Neuron (in vitro differentiated cells): ENCODE measurements around the gene DNAJC27.

ENCODE experiments used
- H2AFZ ChIP-seq: one replicate; pipeline ENCODE4 v1.6.1; 2013; ENCODE audit warnings: low read depth, mild to moderate bottlenecking, inconsistent platforms, low read length, moderate library complexity
- H3K27me3 ChIP-seq: one replicate; pipeline ENCODE4 v1.6.1; 2013; ENCODE audit warnings: low read length; ENCODE audit not compliant: insufficient read depth
- H3K36me3 ChIP-seq: one replicate; pipeline ENCODE4 v1.6.1; 2013; ENCODE audit warnings: low read length; ENCODE audit not compliant: insufficient read depth
- H3K4me1 ChIP-seq: one replicate; pipeline ENCODE4 v1.6.1; 2013; ENCODE audit warnings: low read length; ENCODE audit not compliant: insufficient read depth
- H3K4me3 ChIP-seq: 2 replicates; pipeline ENCODE4 v1.5.1; 2013; ENCODE audit warnings: mild to moderate bottlenecking, low read length, moderate library complexity
- H3K9me3 ChIP-seq: one replicate; pipeline ENCODE4 v1.6.1; 2013; ENCODE audit warnings: low read length

The DNAJC27 gene

GRCh38 chr2:24906466-24906865, 65.3 kb downstream of the DNAJC27 start:
- H3K4me3 ChIP-seq: no peak overlapping the region
- H3K9me3 ChIP-seq: peaks cover 14% of the 10 kb centered on the region
- no peak overlapping the region for H2AFZ ChIP-seq
- H3K27me3 ChIP-seq: no peaks in the 10 kb centered on the region
- peaks cover 7% of the 10 kb centered on the region for H3K36me3 ChIP-seq
- no peaks in the 10 kb centered on the region for H3K4me1 ChIP-seq

GRCh38 chr2:24903161-24904103, 68.3 kb downstream of the DNAJC27 start:
- peaks cover 11% of the 10 kb centered on the region for H3K9me3 ChIP-seq
- H3K4me1 ChIP-seq: no peaks in the 10 kb centered on the region
- no peak overlapping the region for H3K4me3 ChIP-seq
- H3K36me3 ChIP-seq: peaks cover 5% of the 10 kb centered on the region
- no peaks in the 10 kb centered on the region for H3K27me3 ChIP-seq
- no peak overlapping the region for H2AFZ ChIP-seq

- H2AFZ ChIP-seq: no peak overlapping the region
- H3K36me3 ChIP-seq: peaks cover 6% of the 10 kb centered on the region
- H3K4me1 ChIP-seq: no peaks in the 10 kb centered on the region
- no peak overlapping the region for H3K4me3 ChIP-seq
- peaks cover 23% of the 10 kb centered on the region for H3K9me3 ChIP-seq
- H3K27me3 ChIP-seq: no peaks in the 10 kb centered on the region
These were observed 72.3 kb downstream of the DNAJC27 start for GRCh38 chr2:24899361-24899910.

- Histone ChIP-seq H3K4me1 (no peaks in the 10 kb centered on the region), H2AFZ (no peak overlapping the region), H3K36me3 (peaks cover 3% of the 10 kb centered on the region), H3K4me3 (no peak overlapping the region), H3K9me3 (peaks cover 28% of the 10 kb centered on the region), H3K27me3 (no peaks in the 10 kb centered on the region)
These were observed 73.3 kb downstream of the DNAJC27 start for GRCh38 chr2:24898122-24899109.

GRCh38 chr2:24894750-24895149, 77.0 kb downstream of the DNAJC27 start:
- H2AFZ ChIP-seq: no peak overlapping the region
- no peaks in the 10 kb centered on the region for H3K27me3 ChIP-seq
- H3K36me3 ChIP-seq: peaks cover 3% of the 10 kb centered on the region
- H3K4me3 ChIP-seq: no peak overlapping the region
- H3K4me1 ChIP-seq: no peaks in the 10 kb centered on the region
- peaks cover 24% of the 10 kb centered on the region for H3K9me3 ChIP-seq

- no peak overlapping the region for H3K4me3 ChIP-seq
- H2AFZ ChIP-seq: no peak overlapping the region
- peaks cover 21% of the 10 kb centered on the region for H3K9me3 ChIP-seq
- H3K4me1 ChIP-seq: no peaks in the 10 kb centered on the region
- H3K36me3 ChIP-seq: peaks cover 3% of the 10 kb centered on the region
- no peaks in the 10 kb centered on the region for H3K27me3 ChIP-seq
These were observed 77.8 kb downstream of the DNAJC27 start for GRCh38 chr2:24893934-24894333.
